ENCODE results near the gene RNU2-63P.
A peak's percentile ranks its signal among the peaks of the same experiment; 100 is the strongest.
"Not testable (repeated sequence)": the region's sequence is repeated elsewhere in the genome, so short reads cannot be mapped to it uniquely, and the experiment has no call there.

The RNU2-63P gene

GRCh38 chr2:88016086-88016959, at the start of gene RNU2-63P:
TSS of gene RNU2-63P (minus strand) at chr2:88016547.
- peak; percentile 73 for DNase-seq (ENCODE audit: low read depth)

GRCh38 chr2:88061295-88061694, 44.9 kb upstream of the RNU2-63P start:
- DNase-seq (ENCODE audit: low read depth), result no peak

- no peak for DNase-seq (ENCODE audit: low read depth)
Observed at GRCh38 chr2:88060907-88061275, 44.5 kb upstream of the RNU2-63P start.

GRCh38 chr2:88059979-88060906, 43.9 kb upstream of the RNU2-63P start:
- no peak for DNase-seq (ENCODE audit: low read depth)

GRCh38 chr2:88058191-88058590, 41.8 kb upstream of the RNU2-63P start:
- no peak for DNase-seq (ENCODE audit: low read depth)

- no peak for DNase-seq (ENCODE audit: low read depth)
Observed at GRCh38 chr2:88057437-88057844, 41.1 kb upstream of the RNU2-63P start.

GRCh38 chr2:88055371-88056128, 39.2 kb upstream of the RNU2-63P start, which contains the start of gene KRCC1:
TSS of gene KRCC1 (minus strand) at chr2:88055783. CDS start at chr2:88028563, 27,220 bp downstream.
- peak; percentile 82 for DNase-seq (ENCODE audit: low read depth)

GRCh38 chr2:88054782-88055370, 38.5 kb upstream of the RNU2-63P start:
- no peak for DNase-seq (ENCODE audit: low read depth)

- no peak for DNase-seq (ENCODE audit: low read depth)
Observed at GRCh38 chr2:88053934-88054781, 37.8 kb upstream of the RNU2-63P start.

GRCh38 chr2:88053296-88053695, 36.9 kb upstream of the RNU2-63P start:
- no peak for DNase-seq (ENCODE audit: low read depth)

- DNase-seq (ENCODE audit: low read depth), result no peak
Observed at GRCh38 chr2:88051792-88052191, 35.4 kb upstream of the RNU2-63P start.

GRCh38 chr2:88049622-88050021, 33.3 kb upstream of the RNU2-63P start:
- no peak for DNase-seq (ENCODE audit: low read depth)

- DNase-seq (ENCODE audit: low read depth), result no peak
Observed at GRCh38 chr2:88048541-88048940, 32.2 kb upstream of the RNU2-63P start.

- not testable (repeated sequence) for DNase-seq (ENCODE audit: low read depth)
Observed at GRCh38 chr2:88045561-88045960, 29.2 kb upstream of the RNU2-63P start.

GRCh38 chr2:88042476-88042875, 26.1 kb upstream of the RNU2-63P start:
- DNase-seq (ENCODE audit: low read depth), result no peak

- no peak for DNase-seq (ENCODE audit: low read depth)
Observed at GRCh38 chr2:88038263-88039105, 22.1 kb upstream of the RNU2-63P start.

GRCh38 chr2:88036606-88037005, 20.3 kb upstream of the RNU2-63P start:
- no peak for DNase-seq (ENCODE audit: low read depth)

GRCh38 chr2:88036182-88036581, 19.8 kb upstream of the RNU2-63P start:
- DNase-seq (ENCODE audit: low read depth), result no peak

- no peak for DNase-seq (ENCODE audit: low read depth)
Observed at GRCh38 chr2:88032070-88032702, 15.8 kb upstream of the RNU2-63P start.

Measured in CMK (cell line).